Endothelial cell of umbilical vein (primary cell): ENCODE measurements around the gene CHRD. TPM values are rescaled to one million over a fixed set of nuclear protein-coding genes. Genes with fewer than 3 reads are reported as not detected.

Source experiments
- BruUV-seq: library from RNA; stranded (reverse); fragments of 400-500 nt; replicated peaks from 2 replicates; lab custom pipeline; 2021; lab: Mats Ljungman, UMichigan
- CTCF ChIA-PET: fragments of 300-600, 350-600 bp; sonication (Branson Sonifier 250); formaldehyde crosslinking; loops from one replicate; lab custom pipeline; 2021; ENCODE audit warnings: antibody characterized with exemption, inconsistent platforms; lab: Charles Lee
- POLR2A ChIA-PET: fragments of 300-600, 350-600 bp; sonication (Branson Sonifier 250); formaldehyde crosslinking; loops from one replicate; lab custom pipeline; 2021; ENCODE audit warnings: antibody characterized with exemption, inconsistent platforms; lab: Charles Lee
- DNase-seq: peaks from one replicate; pipeline ENCODE4 v3.0.0-alpha.2; 2011; ENCODE audit warnings: low read depth, low spot score
- FAIRE-seq: peaks from 2 replicates; lab custom pipeline; 2011; peaks lifted over from hg19 to GRCh38; lab: Jason Lieb, UNC
- H2AFZ ChIP-seq: 2 replicates; pipeline ENCODE4 v1.6.0; 2012; ENCODE audit warnings: low read depth, low read length, control low read depth, inconsistent platforms
- H3K27ac ChIP-seq: 2 replicates; pipeline ENCODE4 v1.5.1; 2011; ENCODE audit warnings: low read depth, mild to moderate bottlenecking, control low read depth, low read length, moderate library complexity; ENCODE audit not compliant: insufficient read depth
- H3K27me3 ChIP-seq, 2 experiments: 2 replicates each; pipeline versions ENCODE4 v1.6.0 to v1.6.1; 2011; ENCODE audit warnings: low read length in 2 of 2, mixed read lengths in 1 of 2; ENCODE audit not compliant: control insufficient read depth in 2 of 2, insufficient read depth in 2 of 2
- H3K36me3 ChIP-seq, 2 experiments: 2 replicates in 1 of 2; 3 replicates in 1 of 2; pipeline ENCODE4 v1.5.1; 2011; ENCODE audit warnings: low read length in 2 of 2, mild to moderate bottlenecking in 1 of 2, moderate library complexity in 1 of 2; ENCODE audit not compliant: control insufficient read depth in 2 of 2, insufficient read depth in 2 of 2; ENCODE audit errors: extremely low read depth in 1 of 2
- H3K4me1 ChIP-seq: 3 replicates; pipeline ENCODE4 v1.5.1; 2011; ENCODE audit warnings: mild to moderate bottlenecking, low read length; ENCODE audit not compliant: control insufficient read depth, insufficient read depth; ENCODE audit errors: extremely low read depth
- H3K4me2 ChIP-seq: 2 replicates; pipeline ENCODE4 v1.6.1; 2011; ENCODE audit warnings: low read length, control low read depth, mixed read lengths; ENCODE audit not compliant: insufficient read depth
- H3K4me3 ChIP-seq, 3 experiments: fragments of 200-600 bp in 1 of 3; sonication (generic), shearing (Covaris generic) in 1 of 3; replicated peaks in 1 of 3; 2 replicates each; pipeline ENCODE4 v1.5.1; 2011 to 2016; ENCODE audit warnings: control low read depth in 3 of 3, low read length in 3 of 3, mild to moderate bottlenecking in 2 of 3, inconsistent platforms in 1 of 3, low read depth in 1 of 3, moderate library complexity in 1 of 3; ENCODE audit not compliant: insufficient read depth in 1 of 3
- H3K79me2 ChIP-seq: 2 replicates; pipeline ENCODE4 v1.6.0; 2012; ENCODE audit warnings: low read length, inconsistent platforms; ENCODE audit not compliant: control insufficient read depth, insufficient read depth
- H3K9ac ChIP-seq: replicated peaks from 2 replicates; pipeline ENCODE3; 2011; ENCODE audit warnings: low read length, control low read depth; ENCODE audit not compliant: insufficient read depth; ENCODE audit errors: extremely low read depth
- H3K9me1 ChIP-seq: replicated peaks from 3 replicates; pipeline ENCODE4 v1.6.0; 2011; ENCODE audit warnings: mild to moderate bottlenecking, low read length; ENCODE audit not compliant: control insufficient read depth, insufficient read depth; ENCODE audit errors: extremely low read depth
- H3K9me3 ChIP-seq: replicated peaks from 2 replicates; pipeline ENCODE4 v1.5.1; 2012; ENCODE audit warnings: low read length, inconsistent platforms; ENCODE audit not compliant: control insufficient read depth, insufficient read depth
- H4K20me1 ChIP-seq: replicated peaks from 2 replicates; pipeline ENCODE3; 2011; ENCODE audit warnings: mild to moderate bottlenecking, low read length; ENCODE audit not compliant: control insufficient read depth, insufficient read depth; ENCODE audit errors: extremely low read depth
- EZH2 ChIP-seq: IDR thresholded peaks from 2 replicates; pipeline ENCODE4 v1.6.1; 2012; ENCODE audit warnings: borderline replicate concordance, low read depth, mild to moderate bottlenecking, moderate library complexity, low read length, inconsistent platforms; ENCODE audit not compliant: severe bottlenecking
- FOS ChIP-seq: IDR thresholded peaks from 2 replicates; pipeline ENCODE4 v1.6.1; 2011; ENCODE audit warnings: mild to moderate bottlenecking, low read length, moderate library complexity, borderline replicate concordance; ENCODE audit not compliant: insufficient read depth
- GATA2 ChIP-seq: IDR thresholded peaks from 2 replicates; pipeline ENCODE4 v1.7.0; 2011; ENCODE audit warnings: low read depth, mild to moderate bottlenecking, moderate library complexity, mixed read lengths, low read length; ENCODE audit not compliant: insufficient read length, insufficient read depth
- JUN ChIP-seq: IDR thresholded peaks from 2 replicates; pipeline ENCODE4 v1.6.1; 2011; ENCODE audit warnings: borderline replicate concordance, low read depth; ENCODE audit not compliant: insufficient read length, insufficient read depth
- MYC ChIP-seq: IDR thresholded peaks from one replicate; pipeline ENCODE4 v1.6.1; 2011; ENCODE audit warnings: mild to moderate bottlenecking, low read depth, low read length
- POLR2A ChIP-seq: IDR thresholded peaks from 2 replicates; pipeline ENCODE4 v1.6.1; 2012; ENCODE audit warnings: low read depth, mild to moderate bottlenecking, control low read depth, low read length
- POLR2AphosphoS5 ChIP-seq: IDR thresholded peaks from 2 replicates; pipeline ENCODE4 v1.6.1; 2012; ENCODE audit warnings: low read depth, mild to moderate bottlenecking, control low read depth, low read length, moderate library complexity; ENCODE audit not compliant: insufficient read depth
- dilution Hi-C: fragments of 300-500 bp; cut with MboI; formaldehyde crosslinking; loops from one replicate; pipeline ENCODE4 v1.15.0; 2019; ENCODE audit warnings: low sequenced_read_pairs; ENCODE audit not compliant: extremely low pct_ligation_motif_present
- intact Hi-C: fragments of 100-400 bp; cut with micrococcal nuclease; formaldehyde crosslinking; loops from one replicate; pipeline ENCODE4 v1.10.0; 2022
- polyA plus RNA-seq, 4 experiments: library from polyadenylated mRNA; depleted of rRNA in 3 of 4; stranded (reverse) in 3 of 4; unstranded in 1 of 4; fragments of >200 nt; gene quantifications; 2 replicates each; pipeline versions ENCODE4 v1.2.1 to v1.2.3, GENCODE V29; 2011 to 2012; ENCODE audit warnings: missing spikeins in 1 of 4
- total RNA-seq: library from RNA; stranded (reverse); gene quantifications from 2 replicates; pipeline ENCODE4 v1.2.3, GENCODE V29; 2021
- TF ChIP-seq, protein P1 (sequence below), 2 donors: IDR thresholded peaks; 1 replicate in 1 of 2; 2 replicates in 1 of 2; pipeline ENCODE4 v1.5.1; 2011; ENCODE audit warnings: low read length in 2 of 2, mild to moderate bottlenecking in 2 of 2, moderate library complexity in 2 of 2, control low read depth in 1 of 2, inconsistent platforms in 1 of 2, low read depth in 1 of 2; ENCODE audit not compliant: insufficient read depth in 1 of 2; ENCODE audit errors: extremely low read depth in 1 of 2
- TF ChIP-seq, protein P2 (sequence below): IDR thresholded peaks from 2 replicates; pipeline ENCODE4 v1.6.1; 2011; ENCODE audit not compliant: insufficient read depth, insufficient read length

The CHRD gene
- total and polyA plus RNA-seq, 2 donors (not counting 3 experiments of a cell fraction or from before 2014, with no cell fraction given), result 0.40 to 0.54 TPM

DNA sequence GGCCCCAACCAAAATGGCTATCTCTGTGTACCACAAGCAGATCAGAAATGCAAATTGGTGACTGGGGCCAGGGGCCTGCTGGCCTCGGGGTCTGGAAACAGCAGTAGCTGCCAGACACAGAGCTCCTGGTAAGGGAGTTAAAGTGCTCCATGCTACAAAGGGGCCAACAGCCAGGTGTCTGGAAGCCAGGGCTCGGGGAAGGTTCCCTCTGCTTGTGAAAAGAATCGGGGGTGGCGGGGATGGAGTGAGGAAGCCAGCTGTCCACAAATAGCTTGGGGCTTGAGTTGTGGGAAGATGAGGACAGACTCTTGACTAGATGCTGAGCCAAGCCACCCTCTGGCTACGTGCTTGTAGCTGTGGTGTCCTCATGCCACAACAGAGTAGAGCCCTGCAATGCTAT lies 39.3 kb downstream of the CHRD start:
- POLR2A ChIA-PET, result no interaction called here
- no peak overlapping the region for H3K4me2 ChIP-seq
- H3K79me2 ChIP-seq, result no peaks in the 10 kb centered on the region
- H3K27me3 ChIP-seq, result no peaks in the 10 kb centered on the region
- dilution Hi-C loops, result no loop called here
- H4K20me1 ChIP-seq, result no peaks in the 10 kb centered on the region
- intact Hi-C loops, result no loop called here
- H3K27ac ChIP-seq, result no peak overlapping the region
- no peak overlapping the region for H3K9ac ChIP-seq
- H2AFZ ChIP-seq, result no peak overlapping the region
- H3K4me1 ChIP-seq, result no peaks in the 10 kb centered on the region
- no peak for FAIRE-seq
- H3K9me3 ChIP-seq, result no peaks in the 10 kb centered on the region
- TF ChIP-seq, protein P1, sequence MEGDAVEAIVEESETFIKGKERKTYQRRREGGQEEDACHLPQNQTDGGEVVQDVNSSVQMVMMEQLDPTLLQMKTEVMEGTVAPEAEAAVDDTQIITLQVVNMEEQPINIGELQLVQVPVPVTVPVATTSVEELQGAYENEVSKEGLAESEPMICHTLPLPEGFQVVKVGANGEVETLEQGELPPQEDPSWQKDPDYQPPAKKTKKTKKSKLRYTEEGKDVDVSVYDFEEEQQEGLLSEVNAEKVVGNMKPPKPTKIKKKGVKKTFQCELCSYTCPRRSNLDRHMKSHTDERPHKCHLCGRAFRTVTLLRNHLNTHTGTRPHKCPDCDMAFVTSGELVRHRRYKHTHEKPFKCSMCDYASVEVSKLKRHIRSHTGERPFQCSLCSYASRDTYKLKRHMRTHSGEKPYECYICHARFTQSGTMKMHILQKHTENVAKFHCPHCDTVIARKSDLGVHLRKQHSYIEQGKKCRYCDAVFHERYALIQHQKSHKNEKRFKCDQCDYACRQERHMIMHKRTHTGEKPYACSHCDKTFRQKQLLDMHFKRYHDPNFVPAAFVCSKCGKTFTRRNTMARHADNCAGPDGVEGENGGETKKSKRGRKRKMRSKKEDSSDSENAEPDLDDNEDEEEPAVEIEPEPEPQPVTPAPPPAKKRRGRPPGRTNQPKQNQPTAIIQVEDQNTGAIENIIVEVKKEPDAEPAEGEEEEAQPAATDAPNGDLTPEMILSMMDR (IDR thresholded peaks at IDR 0.05; ENCODE audit: extremely low read depth in 1 of 2, insufficient read depth in 1 of 2, low read depth in 1 of 2, low read length in 2 of 2), result no peak
- TF ChIP-seq GATA2, result no peak
- TF ChIP-seq JUN, result no peak
- TF ChIP-seq, protein P2, sequence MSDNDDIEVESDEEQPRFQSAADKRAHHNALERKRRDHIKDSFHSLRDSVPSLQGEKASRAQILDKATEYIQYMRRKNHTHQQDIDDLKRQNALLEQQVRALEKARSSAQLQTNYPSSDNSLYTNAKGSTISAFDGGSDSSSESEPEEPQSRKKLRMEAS, result no peak
- TF ChIP-seq EZH2, result no peak
- TF ChIP-seq POLR2A, result no peak
- TF ChIP-seq POLR2AphosphoS5, result no peak
- TF ChIP-seq FOS, result no peak
- TF ChIP-seq MYC, result no peak
- H3K9me1 ChIP-seq, result no peaks in the 10 kb centered on the region
- H3K4me3 ChIP-seq, result no peak overlapping the region
- H3K36me3 ChIP-seq, result no peaks in the 10 kb centered on the region
- DNase-seq, result no peak
- BruUV-seq, result no TSS peak
- CTCF ChIA-PET, result interaction anchor here (0.5 to 13.7 kb wide), 8 partner anchors 44 to 126 kb away, joined by 3 to 198 read pairs (median 4); no protein-coding TSS in a partner anchor
